A673 (cell line): ENCODE results near the gene WDR54.

ENCODE experiments used
- CTCF ChIP-seq: fragments of 300-800, 200-600 bp; sonication (generic); conservative IDR thresholded peaks from 2 replicates; pipeline ENCODE4 v1.5.1; 2017; ENCODE audit warnings: low read depth, mild to moderate bottlenecking, antibody characterized with exemption, low read length, moderate library complexity, mixed read lengths
- EZH2 ChIP-seq: fragments of 200-600 bp; sonication (generic); IDR thresholded peaks from 2 replicates; pipeline ENCODE4 v1.6.1; 2017; ENCODE audit warnings: borderline replicate concordance, low read depth, mild to moderate bottlenecking, mixed read lengths, antibody characterized with exemption, low read length; ENCODE audit not compliant: poor library complexity, severe bottlenecking

GRCh38 chr2:74439803-74440377, 18.4 kb downstream of the WDR54 start:
- TF ChIP-seq EZH2, result no peak
- no peak for TF ChIP-seq CTCF
